Activated T-cell treated with anti-CD3 and anti-CD28 coated beads, Interleukin-2, amount 50 U/mL, for 48 hours (primary cell): Measurements from ENCODE around the gene NDUFA7.

Source experiments
- DNase-seq, 2 experiments: peaks; one replicate each; pipeline ENCODE4 v3.0.0-alpha.2; 2020

The NDUFA7 gene

DNA sequence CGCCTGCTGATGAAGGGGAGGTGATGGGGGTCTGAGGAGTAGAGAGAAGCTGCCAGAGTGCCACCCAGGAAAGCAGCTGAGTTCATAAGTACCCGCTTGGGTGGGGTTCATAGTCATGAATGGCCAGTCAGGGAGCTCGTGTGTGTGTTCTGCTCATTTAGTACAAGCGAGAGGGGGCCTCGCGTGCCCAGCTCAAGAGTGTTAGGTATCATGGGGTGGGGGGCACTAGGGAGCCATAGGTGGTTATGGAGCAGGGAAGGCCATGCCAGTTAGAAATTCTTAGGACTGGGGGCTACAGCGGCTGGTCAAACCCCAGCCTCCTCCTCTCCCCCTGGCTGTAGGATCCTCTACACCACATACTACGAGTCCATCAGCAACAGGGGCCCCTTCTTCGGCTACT, 59.8 kb downstream of the NDUFA7 start:
- DNase-seq, result no peak
